ENCODE measurements around the gene ZBTB20.

DNA sequence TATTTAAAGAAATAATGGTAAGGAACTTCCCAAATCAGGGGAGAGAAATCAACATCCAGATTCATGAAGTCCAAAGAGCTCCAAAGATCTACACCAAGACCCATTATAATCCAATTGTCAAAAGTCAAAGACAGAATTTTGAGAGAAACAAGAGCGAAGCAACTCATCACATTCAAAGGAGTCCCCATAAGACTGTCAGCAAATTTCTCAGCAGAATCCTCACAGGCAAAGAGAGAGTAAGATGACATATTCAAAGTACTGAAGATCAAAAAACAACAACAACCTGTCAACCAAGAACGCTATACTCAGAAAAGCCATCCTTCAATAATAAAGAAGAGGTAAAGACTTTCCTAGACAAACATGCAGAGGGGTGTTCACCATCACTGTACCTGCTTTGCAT is 511.2 kb downstream of the ZBTB20 start:
- no peak for TF ChIP-seq POLR2A (IDR thresholded peaks at IDR 0.05)
- TF ChIP-seq, protein P1, sequence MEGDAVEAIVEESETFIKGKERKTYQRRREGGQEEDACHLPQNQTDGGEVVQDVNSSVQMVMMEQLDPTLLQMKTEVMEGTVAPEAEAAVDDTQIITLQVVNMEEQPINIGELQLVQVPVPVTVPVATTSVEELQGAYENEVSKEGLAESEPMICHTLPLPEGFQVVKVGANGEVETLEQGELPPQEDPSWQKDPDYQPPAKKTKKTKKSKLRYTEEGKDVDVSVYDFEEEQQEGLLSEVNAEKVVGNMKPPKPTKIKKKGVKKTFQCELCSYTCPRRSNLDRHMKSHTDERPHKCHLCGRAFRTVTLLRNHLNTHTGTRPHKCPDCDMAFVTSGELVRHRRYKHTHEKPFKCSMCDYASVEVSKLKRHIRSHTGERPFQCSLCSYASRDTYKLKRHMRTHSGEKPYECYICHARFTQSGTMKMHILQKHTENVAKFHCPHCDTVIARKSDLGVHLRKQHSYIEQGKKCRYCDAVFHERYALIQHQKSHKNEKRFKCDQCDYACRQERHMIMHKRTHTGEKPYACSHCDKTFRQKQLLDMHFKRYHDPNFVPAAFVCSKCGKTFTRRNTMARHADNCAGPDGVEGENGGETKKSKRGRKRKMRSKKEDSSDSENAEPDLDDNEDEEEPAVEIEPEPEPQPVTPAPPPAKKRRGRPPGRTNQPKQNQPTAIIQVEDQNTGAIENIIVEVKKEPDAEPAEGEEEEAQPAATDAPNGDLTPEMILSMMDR (IDR thresholded peaks at IDR 0.05): no peak

Data from right lobe of liver (tissue), 4 donors.